SK-N-MC (cell line): Measurements from ENCODE around the gene MACC1.
"Not testable (repeated sequence)": the region's sequence is repeated elsewhere in the genome, so short reads cannot be mapped to it uniquely, and the experiment has no call there.

Experiments used
- DNase-seq: peaks from one replicate; pipeline ENCODE4 v3.0.0-alpha.2; 2011; ENCODE audit warnings: low read depth, low spot score
- H3K27ac ChIP-seq: fragments of 200-600 bp; sonication (generic); 2 replicates; pipeline ENCODE4 v1.5.1; 2016; ENCODE audit warnings: mixed run types
- H3K36me3 ChIP-seq: fragments of 200-600 bp; sonication (generic); 2 replicates; pipeline ENCODE4 v1.6.1; 2017; ENCODE audit warnings: antibody characterized with exemption, low read length, mixed read lengths; ENCODE audit not compliant: insufficient read depth
- H3K4me3 ChIP-seq: fragments of 200-600 bp; sonication (generic); 2 replicates; pipeline ENCODE4 v1.5.1; 2016
- H3K9ac ChIP-seq: fragments of 200-600 bp; sonication (generic); 2 replicates; pipeline ENCODE4 v1.8.0; 2017; ENCODE audit warnings: mixed run types, mixed read lengths; ENCODE audit not compliant: insufficient read length
- H3K9me3 ChIP-seq: fragments of 200-600 bp; sonication (generic); 2 replicates; pipeline ENCODE4 v1.6.1; 2017; ENCODE audit warnings: low read depth, mild to moderate bottlenecking, antibody characterized with exemption, low read length, moderate library complexity, mixed read lengths
- EZH2 ChIP-seq: fragments of 200-600 bp; sonication (generic); IDR thresholded peaks from one replicate; pipeline ENCODE4 v1.6.1; 2017; ENCODE audit warnings: antibody characterized with exemption
- FOXP2 ChIP-seq: optimal IDR thresholded peaks from 2 replicates; pipeline ENCODE3; 2011; ENCODE audit warnings: mild to moderate bottlenecking, moderate library complexity; ENCODE audit not compliant: insufficient read depth; ENCODE audit errors: extremely low read length, control extremely low read depth
- POLR2AphosphoS5 ChIP-seq: IDR thresholded peaks from 2 replicates; pipeline ENCODE4 v1.6.1; 2012; ENCODE audit warnings: mild to moderate bottlenecking, low read depth, low read length, borderline replicate concordance

MACC1 gene

DNA sequence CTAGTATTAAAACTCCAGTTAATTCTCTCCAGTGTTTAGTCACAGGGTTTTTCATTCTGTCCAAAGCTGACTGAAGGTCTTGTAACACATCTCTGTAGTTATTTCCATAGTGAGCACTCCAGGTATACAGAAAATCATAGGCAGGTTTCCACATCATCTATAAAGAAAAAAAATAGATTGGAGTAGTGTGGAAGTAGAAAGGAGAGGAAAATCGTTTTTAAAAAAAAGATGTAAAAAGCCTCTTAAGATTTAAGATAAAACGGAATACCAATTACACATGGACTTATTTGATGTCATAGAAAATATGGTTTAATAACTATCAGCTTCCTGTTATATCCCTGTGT is 76.2 kb downstream of the MACC1 start:
- no peaks in the 10 kb centered on the region for H3K9me3 ChIP-seq
- no peak overlapping the region for H3K9ac ChIP-seq
- no peak overlapping the region for H3K27ac ChIP-seq
- no peak for DNase-seq
- H3K4me3 ChIP-seq: no peak overlapping the region
- H3K36me3 ChIP-seq: no peaks in the 10 kb centered on the region
- TF ChIP-seq FOXP2: no peak

DNA sequence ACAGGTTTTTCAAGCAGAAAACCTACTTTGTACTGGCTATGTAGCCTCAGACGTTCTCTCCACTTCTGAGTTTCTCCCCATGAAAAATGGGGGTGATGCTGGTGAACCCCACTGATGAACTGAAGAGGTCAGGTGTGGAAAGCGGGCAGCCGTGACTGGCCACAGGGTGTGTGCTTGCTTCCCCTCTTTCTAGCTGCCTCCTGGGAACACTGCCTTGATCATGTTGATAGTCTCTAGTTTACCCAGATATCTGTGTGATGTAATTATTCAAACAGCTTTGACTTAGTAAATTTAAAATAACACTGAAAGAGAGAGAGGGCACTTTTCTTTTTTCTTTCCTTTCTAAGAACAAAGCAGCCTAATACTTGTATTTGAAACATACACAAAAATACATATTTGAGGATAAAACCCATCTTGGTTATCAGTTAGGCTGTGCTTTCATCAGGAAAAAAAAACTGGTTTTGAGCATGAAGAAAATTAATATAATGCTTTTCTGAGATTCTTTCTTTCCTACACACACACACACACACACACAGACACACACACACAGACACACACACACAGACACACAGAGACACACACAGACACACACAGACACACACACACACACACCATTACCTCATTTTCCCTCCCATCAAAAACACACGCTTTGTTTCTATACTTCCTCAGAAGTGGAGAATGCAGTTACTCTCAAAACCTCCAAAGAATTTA is 76.7 kb downstream of the MACC1 start:
- Histone ChIP-seq H3K36me3 (no peaks in the 10 kb centered on the region), H3K9ac (no peak overlapping the region), H3K9me3 (no peaks in the 10 kb centered on the region), H3K4me3 (no peak overlapping the region), H3K27ac (no peak overlapping the region)
- TF ChIP-seq EZH2 (no peak), FOXP2 (no peak), POLR2AphosphoS5 (no peak)
- DNase-seq: no peak

DNA sequence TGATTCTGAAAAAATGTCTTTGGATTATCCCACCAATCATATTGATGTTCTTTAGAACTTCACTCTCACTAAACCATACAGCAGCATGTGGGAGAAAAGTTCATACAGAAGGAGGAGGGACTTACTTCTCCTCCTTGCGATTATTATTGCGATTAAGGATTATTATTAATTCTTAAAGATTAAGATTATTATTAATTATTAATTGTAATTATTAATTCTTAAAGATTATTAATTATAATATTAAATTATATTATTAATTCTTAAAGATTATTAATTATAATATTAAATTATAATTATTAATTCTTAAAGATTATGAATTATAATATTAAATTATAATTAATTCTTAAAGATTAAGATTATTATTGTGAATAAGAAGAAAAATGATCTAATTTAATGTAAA is 80.5 kb downstream of the MACC1 start:
- no peak for DNase-seq
- H3K9ac ChIP-seq: no peak overlapping the region
- no peaks in the 10 kb centered on the region for H3K36me3 ChIP-seq
- H3K4me3 ChIP-seq: no peak overlapping the region
- TF ChIP-seq FOXP2: no peak
- TF ChIP-seq POLR2AphosphoS5: no peak
- no peak for TF ChIP-seq EZH2
- H3K27ac ChIP-seq: no peak overlapping the region
- H3K9me3 ChIP-seq: no peaks in the 10 kb centered on the region

DNA sequence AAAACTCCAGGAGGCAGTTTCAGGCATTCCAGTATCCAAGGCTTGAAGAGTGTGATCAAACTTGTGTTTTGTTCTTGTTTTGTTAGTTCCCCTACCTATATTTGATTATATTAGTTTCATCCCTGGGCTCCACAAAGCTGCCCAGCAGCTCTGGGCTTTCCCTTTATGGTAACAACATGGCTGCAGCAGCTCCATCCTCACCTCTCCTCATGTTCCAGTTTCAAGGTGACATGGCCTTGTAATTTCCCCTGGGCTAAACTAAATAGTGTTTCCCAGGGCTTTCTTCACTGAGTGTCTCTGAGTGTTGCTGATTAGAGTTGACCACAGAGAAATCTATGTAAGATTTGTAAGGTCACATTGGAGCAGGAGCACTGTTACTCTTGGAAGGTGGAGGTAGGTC is 83.4 kb downstream of the MACC1 start:
- Histone ChIP-seq H3K9me3 (no peaks in the 10 kb centered on the region), H3K9ac (no peak overlapping the region), H3K36me3 (no peaks in the 10 kb centered on the region), H3K4me3 (no peak overlapping the region), H3K27ac (no peak overlapping the region)
- no peak for DNase-seq
- TF ChIP-seq POLR2AphosphoS5 (no peak), FOXP2 (no peak), EZH2 (no peak)

DNA sequence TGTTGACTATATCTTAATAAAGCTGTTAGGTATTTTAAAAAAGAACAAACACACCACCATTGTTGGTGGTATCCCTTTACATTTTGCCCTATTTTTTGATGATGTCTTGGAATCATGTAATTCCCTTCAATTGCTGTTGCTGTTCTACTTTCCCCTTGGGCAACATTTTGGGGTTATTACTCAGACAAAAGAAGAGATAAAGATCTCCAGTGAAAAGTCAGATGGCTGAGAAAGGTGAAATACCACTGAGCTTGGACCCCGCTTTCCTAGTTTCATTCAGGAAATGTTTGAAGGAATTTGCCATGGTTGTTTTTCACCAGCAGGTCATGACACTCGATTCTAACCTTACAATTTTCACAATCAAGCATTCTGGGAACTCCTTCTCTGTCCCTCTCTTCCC is 84.6 kb downstream of the MACC1 start:
- H3K9ac ChIP-seq: no peak overlapping the region
- TF ChIP-seq POLR2AphosphoS5 (no peak), FOXP2 (no peak), EZH2 (no peak)
- H3K36me3 ChIP-seq: no peaks in the 10 kb centered on the region
- H3K4me3 ChIP-seq: no peak overlapping the region
- no peak overlapping the region for H3K27ac ChIP-seq
- H3K9me3 ChIP-seq: no peaks in the 10 kb centered on the region
- DNase-seq: no peak

DNA sequence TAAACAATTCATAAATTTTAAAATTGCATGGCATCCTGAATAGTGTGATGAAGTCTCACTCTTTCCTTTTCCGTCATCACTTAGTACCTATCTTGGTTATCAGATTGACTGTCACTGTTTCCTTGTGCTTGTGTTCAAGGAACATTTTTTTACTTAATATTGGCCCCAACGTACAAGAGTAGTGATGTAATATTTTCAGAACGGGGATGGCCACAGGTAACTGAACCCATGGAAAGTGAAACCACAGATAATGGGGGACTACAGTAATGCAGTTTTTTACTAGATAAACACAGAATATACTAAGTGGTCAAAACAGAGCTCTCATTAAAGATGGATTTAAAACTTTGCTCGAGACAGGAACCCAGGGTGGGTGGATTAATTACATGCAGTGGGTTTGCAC is 85.4 kb downstream of the MACC1 start:
- Histone ChIP-seq H3K9ac (no peak overlapping the region), H3K4me3 (no peak overlapping the region), H3K9me3 (no peaks in the 10 kb centered on the region), H3K36me3 (no peaks in the 10 kb centered on the region), H3K27ac (no peak overlapping the region)
- DNase-seq: no peak
- TF ChIP-seq FOXP2: no peak
- no peak for TF ChIP-seq EZH2

DNA sequence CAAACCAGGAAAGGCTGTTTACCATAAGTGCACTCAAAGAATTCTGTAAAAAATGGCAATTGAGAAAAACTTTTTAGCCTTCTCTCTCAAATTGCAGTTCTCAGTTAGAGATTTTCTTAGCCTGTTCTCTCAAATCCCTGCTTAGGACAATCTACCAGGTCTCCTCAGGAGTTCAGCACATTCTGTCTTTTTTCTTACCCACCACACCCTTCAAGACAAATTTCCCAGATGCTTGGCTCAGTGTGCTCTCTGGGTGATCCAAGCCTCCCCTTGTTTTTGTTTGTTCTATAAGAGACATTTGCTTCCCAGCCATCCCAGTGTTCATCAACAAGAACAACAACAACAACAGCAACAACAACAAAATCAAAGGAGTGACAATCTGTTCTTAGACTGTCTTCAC is 87.3 kb downstream of the MACC1 start:
- TF ChIP-seq FOXP2 (no peak), POLR2AphosphoS5 (no peak), EZH2 (no peak)
- Histone ChIP-seq H3K9ac (no peak overlapping the region), H3K4me3 (no peak overlapping the region), H3K36me3 (no peaks in the 10 kb centered on the region), H3K27ac (no peak overlapping the region), H3K9me3 (no peaks in the 10 kb centered on the region)
- no peak for DNase-seq

DNA sequence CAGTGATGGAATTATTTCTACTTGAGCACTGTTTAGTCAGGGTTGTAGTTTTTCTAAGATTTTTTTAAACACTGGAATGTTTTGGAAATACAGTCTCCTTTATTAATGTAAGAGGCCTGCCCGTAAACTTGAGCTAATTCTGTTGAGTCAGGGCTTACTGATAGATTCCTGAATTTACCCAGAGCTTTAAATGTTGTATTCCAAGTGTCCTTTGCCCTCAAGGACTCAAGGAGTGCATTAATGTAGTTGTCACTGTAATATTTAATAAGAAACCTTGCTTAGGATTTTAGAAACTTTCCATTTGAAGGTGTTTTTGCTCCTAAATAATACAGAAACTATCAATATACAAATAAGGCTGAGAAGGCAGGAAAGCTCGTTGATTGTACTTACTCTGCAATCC is 89.2 kb downstream of the MACC1 start:
- 0 out of 2 replicates have a peak overlapping the region, but pooled peaks have one; percentile 37 for H3K27ac ChIP-seq
- no peak overlapping the region for H3K9ac ChIP-seq
- no peaks in the 10 kb centered on the region for H3K9me3 ChIP-seq
- no peak for TF ChIP-seq EZH2
- no peak for TF ChIP-seq FOXP2
- no peak for TF ChIP-seq POLR2AphosphoS5
- H3K36me3 ChIP-seq: no peaks in the 10 kb centered on the region
- peak overlapping the region; percentile 17; the same call in 1 of the 2 replicates for H3K4me3 ChIP-seq
- DNase-seq: no peak

DNA sequence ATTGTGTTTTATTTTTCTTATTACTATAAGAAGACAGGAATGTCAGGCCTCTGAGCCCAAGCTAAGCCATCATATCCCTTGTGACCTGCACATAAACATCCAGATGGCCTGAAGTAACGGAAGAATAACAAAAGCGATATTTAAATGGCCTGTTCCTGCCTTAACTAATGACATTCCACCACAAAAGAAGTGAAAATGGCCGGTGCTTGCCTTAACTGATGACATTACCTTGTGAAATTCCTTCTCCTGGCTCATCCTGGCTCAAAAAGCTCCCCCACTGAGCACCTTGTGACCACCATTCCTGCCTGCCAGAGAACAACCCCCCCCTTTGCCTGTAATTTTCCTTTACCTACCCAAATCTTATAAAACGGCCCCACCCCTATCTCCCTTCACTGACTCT is 91.1 kb downstream of the MACC1 start:
- H3K9me3 ChIP-seq, H3K27ac ChIP-seq, H3K9ac ChIP-seq, H3K4me3 ChIP-seq, DNase-seq, H3K36me3 ChIP-seq: not testable (repeated sequence)

DNA sequence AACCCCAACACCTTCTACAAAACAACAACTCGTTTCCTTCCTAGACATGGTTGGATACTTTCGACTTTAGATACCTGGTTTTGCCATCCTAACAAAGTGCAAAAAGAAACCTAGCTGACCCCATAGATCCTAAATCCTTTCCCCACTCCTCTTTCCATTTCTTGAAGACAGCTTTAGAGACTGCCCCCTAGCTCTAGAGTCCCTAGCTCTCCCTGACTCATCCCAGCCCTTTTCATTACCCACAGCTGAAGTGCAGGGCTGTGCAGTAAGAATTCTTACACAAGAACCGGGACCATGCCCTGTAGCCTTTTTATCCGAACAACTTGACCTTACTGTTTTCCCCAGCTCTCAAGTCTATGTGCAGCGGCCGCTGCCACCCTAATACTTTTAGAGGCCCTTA is 93.1 kb downstream of the MACC1 start:
- H3K9me3 ChIP-seq, H3K4me3 ChIP-seq, DNase-seq, H3K27ac ChIP-seq, H3K9ac ChIP-seq, H3K36me3 ChIP-seq: not testable (repeated sequence)

DNA sequence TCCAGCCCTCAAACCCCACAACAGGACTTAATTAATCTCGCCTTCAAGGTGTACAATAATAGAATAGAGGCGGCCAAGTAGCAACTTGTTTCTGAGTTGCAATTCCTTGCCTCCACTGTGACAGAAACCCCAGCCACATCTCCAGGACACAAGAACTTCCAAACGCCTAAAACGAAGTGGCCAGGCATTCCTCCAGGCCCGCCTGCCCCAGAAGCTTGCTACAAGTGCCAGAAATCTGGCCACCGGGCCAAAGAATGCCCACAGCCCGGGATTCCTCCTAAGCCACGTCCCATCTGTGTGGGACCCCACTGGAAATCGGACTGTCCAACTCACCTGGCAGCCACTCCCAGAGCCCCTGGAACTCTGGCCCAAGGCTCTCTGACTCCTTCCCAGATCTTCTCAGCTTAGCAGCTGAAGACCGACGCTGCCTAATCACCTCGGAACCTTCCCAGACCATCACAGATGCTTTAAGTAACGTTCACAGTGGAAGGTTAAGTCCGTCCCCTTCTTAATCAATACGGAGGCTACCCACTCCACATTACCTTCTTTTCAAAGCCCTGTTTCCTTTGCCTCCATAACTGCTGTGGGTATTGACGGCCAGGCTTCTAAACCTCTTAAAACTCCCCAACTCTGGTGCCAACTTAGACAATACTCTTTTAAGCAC is 94.4 kb downstream of the MACC1 start:
- H3K9ac ChIP-seq, H3K9me3 ChIP-seq, H3K36me3 ChIP-seq, H3K4me3 ChIP-seq, H3K27ac ChIP-seq, DNase-seq: not testable (repeated sequence)
